Measurements from ENCODE around the gene PHLPP1.

The PHLPP1 gene

DNA sequence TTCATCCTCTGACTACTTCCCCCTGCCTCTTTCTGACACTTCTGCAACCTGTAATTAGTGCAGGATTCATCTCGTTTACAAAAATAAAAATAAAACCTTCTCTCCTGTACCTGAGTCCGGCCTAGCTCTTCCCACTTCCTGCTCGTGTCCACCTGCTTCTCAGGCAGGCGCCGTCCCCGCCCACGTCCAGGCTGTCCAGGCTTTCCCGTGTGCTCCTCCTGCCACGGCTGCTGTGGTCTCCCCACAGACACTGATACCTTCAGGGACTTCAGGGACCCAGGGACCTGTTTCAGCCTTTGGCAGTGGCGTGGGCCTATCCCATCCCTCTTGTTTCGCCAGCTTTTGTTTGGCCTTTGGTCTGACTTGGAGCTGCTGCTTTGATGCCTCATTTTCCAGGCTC, 272.5 kb downstream of the PHLPP1 start:
- no peak for DNase-seq

DNA sequence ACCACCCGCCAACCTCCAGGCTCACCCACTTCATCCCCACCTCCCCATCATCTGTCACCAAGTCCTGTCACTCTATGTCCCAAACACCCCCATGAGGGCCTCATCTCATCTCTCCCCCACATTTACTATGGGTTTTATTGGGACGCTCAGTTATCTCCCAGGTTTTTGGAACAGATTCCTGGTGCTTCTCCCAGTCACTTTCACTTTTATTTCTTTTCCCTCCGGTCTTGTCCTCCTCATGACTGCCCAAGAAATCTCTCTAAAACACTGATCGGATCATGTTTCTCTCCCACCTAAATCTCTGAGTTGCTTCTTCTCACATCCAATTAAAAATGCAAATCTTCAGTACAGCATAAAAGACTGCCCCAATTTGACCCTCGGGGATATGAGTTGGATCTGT, 273.1 kb downstream of the PHLPP1 start:
- DNase-seq: no peak

DNA sequence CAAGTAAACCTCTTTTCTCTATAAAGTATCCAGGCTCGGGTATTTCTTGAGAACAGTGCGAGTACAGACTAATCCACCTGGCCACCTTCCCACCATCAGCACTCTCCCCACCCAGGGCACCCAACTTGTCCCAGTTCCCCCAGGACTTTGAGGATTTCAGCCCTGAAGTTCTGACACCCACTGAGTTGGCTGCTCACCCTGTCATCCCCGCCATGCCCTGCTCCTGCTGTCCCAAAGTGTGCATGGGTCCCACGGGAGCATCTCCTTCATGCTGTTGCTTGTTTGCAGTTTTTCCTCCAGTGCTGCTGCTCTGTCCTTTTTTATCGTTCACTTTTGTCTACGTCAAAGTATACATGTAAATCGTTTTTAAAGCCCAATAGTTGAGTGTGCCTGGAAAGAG, 273.9 kb downstream of the PHLPP1 start:
- no peak for DNase-seq

DNA sequence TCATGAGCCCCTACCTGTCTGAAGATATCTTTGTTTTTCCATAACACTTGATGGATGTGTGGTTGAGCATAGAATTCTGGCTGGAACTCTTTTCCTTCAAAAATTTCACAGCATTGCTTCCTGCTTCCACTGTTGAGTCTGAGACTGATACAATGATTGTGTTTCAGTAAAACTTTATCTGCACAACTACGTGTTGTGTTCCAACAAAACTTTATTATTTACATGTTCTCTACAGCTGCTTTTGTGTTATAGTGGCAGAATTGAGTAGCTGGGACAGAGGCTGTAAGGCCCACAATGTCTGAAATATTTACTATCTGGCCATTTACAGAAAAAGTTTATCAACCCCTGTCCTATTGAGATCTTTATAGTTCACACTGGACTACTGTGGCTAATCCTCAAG, 275.3 kb downstream of the PHLPP1 start:
- DNase-seq: no peak

DNA sequence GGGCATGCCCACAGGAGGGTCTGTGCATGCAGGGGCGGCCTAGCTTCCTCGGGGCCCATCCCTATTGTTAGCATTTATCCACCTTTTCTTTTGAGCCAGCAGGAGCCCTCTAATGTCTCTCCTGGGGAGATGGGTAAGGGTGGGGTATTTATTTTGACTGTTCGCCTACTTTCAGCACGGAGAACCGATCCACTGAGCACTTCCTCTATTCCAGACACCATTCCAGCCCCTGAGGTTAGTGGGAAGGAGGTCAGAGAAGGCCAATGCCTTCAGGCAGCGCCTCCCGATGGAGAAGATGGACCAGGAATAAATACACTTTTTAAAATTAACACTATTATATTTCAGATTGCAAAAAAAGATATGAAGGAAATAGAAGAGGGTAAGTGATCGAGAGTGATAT, 276.0 kb downstream of the PHLPP1 start:
- DNase-seq: no peak

DNA sequence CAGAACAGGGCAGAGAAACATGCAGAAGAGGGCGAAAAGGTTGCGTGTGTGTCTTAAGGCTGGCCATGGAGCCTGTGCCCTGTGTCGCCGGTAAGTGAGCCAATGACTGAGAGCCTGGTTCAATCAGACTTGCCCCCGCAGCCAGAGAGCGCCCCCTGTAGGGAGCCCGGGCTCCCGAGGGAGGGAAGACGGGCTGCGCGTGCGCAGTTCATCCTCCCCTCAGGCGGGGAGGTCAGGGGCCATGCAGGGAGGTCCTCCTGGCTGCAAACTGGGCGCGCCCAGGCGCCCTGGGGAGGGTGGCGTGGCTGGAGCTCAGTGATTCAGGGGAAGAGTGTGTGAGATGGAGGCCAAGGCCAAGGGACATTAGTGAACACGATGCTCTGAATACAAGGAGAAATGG, 276.6 kb downstream of the PHLPP1 start:
- no peak for DNase-seq

DNA sequence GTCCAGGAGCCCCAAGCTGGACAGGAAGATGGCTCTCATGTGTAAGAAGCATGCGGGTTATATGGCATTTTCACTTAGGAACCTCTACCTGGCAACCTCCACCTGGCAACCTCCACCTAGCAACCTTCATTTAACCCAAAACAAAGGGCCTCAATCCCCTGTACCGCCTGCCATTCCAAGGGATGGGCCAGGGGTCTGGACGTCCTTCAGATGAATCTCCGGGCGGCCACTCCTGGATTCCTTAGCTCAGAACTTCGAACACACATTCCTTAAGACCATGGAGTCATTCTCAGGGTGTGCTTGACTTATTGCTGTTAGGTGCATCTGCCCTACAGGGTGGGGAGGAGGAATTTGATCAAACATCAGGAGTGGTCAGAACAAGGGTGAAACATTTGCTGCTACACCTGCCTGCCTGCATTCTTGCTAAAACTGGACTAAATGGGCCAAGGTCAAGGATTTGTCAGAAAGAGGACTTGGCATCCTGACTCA, 277.6 kb downstream of the PHLPP1 start:
- no peak for DNase-seq

DNA sequence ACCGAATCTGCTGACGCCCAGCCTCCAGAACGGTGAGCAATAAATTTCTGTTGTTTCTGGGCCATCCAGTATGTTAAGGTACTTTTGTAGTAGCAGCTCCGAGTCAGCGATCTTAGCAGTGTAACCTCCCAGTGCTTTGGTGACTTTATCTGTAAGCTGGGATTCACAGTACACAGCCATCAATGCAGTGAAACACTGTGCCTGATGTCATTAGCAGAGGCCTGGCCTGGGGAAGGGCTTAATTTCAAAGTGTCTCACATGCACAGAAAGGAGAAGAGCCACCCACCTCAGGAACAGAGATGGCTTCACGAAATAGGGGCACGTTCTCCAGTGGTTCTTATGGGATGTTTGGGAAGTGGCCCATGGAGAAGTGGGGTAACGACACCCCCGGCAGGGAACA, 281.2 kb downstream of the PHLPP1 start:
- no peak for DNase-seq

DNA sequence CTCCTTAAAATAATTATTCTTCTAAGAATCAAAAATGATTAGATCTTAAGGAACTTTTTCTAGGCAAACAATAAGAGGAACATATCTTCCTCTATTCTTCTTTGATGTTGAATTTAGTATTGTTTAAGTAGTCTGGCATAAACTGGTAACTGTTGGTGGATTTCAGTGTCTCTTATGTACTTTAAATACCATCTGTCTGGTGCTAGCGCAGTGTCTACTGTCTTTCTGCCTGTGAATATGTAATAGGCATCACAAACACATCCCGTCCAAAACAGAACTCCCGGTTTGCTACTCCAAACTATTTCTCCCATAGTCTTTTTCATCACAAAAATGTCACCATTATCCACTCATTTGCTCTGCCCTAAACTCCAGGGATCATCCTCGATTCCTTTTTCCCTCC, 281.7 kb downstream of the PHLPP1 start:
- no peak for DNase-seq

DNA sequence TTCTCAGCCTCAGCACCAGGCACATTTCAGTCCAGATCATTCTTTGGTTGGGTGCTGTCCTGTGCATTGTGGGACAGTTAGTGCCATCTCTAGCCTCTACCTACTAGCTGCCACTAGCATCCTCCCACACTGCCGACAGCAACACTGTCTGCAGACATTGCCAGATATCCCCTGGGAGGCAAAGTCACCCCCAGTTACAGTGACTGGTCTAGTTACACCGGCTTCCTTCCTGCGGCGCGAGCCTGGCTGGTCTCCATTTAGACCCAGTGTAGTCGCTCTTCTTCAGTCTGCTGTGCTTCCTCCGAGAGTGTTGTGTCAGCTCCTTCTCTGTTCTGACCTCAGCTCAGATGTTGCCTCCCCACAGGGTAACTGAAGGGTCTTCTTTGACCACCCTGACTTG, 283.1 kb downstream of the PHLPP1 start:
- DNase-seq: no peak

DNA sequence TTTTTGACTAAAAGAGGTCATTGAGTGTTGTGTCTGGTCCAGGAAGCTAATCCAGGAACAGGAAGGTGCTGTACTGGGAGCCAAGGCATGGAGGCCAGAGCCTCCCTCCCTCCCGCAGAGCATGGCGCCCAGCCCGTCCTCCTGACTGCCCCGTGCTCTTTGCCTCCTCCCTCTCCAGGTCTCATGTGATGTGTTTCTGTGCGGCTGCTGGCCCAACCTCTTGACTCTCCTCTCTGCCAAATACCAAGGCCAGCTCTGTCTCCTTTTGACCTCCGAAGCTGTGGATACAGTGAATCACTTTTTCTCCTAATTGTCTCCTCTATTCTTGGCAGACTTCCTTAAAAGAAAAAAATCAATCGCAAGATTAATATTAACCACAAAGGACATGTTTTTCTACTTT, 284.1 kb downstream of the PHLPP1 start:
- no peak for DNase-seq

DNA sequence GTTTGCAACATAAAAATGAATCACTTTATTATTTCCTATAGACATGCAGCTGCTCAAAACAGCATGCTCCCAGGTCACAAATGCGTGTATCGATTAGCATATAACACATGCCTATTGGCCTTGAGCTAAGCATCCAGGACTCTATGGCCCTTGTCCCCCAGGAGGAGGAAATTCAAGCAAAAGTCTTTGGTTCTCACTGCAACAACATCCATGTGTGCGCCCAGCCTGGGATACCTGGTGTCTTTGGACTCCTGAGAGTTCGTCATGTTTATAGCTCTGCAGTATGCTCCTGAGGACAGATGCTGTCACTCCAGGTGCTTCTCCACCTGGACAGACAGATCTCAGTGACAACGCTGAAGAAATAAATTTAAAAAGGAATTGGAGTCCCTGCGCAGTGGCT, 284.6 kb downstream of the PHLPP1 start:
- no peak for DNase-seq

DNA sequence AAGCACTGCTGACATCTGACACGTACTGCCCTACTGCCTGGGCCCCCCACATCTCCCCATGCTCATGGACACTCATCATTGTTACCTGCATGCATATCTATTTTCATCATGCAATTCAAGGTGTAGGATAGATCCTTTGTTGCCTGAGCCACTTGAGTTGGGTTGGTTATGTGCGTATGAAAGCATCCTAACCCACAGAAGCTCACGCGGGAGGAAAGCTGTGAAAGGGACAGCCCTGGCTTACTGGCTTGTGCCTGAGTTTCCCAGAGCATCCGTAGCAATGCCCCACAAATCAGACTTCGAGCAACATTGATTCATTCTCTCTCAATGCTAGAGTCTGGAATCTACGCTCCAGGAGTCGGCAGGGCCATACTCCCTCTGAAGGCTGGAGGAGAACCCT, 285.5 kb downstream of the PHLPP1 start:
- DNase-seq: no peak

DNA sequence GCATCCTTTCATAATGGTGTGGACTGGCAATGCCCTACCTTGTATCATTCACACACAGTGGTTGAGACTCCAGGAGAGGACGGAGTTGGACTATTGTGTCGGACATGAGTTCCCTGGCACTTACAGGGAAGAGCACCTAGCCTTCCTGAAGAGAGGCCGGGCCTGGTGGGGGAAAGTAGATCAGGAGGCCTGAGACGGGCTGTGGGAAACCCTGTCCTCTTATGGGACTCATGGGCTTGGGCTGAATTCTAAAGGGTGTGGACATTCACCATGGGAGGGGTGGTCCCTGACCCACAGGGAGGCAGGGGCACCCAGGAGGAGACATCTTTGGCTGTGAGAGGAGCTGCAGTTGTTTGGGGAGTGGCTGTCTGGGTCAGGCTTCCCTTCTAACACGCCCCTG, 286.5 kb downstream of the PHLPP1 start:
- no peak for DNase-seq

DNA sequence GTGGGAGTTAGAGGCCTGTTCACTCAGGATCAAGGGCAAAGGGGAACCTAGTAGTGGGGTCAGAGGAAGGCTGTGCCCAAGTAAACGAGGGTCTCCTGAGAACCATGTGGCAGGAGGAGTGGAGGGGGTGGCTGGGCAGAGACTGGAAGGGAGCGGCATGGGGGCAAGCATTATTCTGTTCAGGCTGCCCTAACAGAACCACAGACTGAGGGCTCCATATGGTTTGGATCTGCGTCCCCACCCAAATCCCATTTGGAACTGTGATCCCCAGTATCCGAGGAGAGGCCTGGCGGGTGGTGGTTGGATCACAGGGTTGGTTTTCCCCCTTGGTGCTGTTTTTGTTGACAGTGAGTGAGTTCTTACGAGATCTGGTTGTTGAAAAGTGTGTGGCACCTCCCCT, 287.0 kb downstream of the PHLPP1 start:
- no peak for DNase-seq

DNA sequence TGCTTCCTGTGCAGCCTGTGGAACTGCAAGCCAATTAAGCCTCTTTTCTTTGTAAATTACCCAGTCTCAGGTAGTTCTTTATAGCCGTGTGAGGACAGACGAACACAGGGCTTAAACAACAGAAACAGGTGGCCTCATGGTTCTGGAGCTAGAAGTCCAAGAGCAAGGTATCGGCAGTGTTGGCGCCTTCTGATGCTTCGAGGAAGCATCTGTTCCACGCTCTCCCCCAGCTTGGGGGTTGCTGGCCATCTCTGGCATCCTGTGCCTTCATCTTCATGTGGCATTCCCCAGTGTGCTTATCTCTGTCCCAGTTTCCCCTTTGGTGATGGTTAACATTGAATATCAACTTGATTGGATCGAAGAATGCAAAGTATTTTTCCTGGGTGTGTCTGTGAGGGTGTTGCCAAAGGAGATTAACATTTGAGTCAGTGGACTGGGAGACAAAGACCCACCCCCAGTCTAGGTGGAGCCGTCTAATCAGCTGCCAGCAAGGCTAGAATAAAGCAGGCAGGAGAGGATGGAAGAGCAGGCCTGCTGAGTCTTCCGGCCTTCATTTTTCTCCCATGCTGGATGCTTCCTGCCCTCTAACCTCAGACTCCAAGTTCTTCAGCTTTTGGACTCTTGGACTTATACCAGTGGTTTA, 287.6 kb downstream of the PHLPP1 start:
- DNase-seq: no peak

DNA sequence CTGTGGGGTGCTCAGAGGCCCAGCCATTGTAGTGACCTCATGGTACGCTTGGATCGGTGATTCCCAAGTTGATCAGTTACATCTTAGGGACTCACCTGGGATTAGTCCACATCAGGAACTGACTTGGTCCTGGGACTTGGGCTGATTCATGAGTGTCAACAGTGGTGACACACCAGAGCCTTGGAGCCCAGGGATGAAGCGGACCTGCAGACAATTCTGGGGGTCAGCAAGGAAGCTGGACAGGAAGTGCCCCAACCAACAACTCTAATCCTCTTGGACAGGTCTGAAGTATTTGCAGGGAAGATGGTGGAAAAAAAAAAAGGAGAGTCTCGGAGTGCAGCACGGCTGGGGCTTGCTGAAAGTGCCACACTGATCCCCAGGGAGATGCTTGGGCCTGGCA, 288.6 kb downstream of the PHLPP1 start:
- DNase-seq: no peak

DNA sequence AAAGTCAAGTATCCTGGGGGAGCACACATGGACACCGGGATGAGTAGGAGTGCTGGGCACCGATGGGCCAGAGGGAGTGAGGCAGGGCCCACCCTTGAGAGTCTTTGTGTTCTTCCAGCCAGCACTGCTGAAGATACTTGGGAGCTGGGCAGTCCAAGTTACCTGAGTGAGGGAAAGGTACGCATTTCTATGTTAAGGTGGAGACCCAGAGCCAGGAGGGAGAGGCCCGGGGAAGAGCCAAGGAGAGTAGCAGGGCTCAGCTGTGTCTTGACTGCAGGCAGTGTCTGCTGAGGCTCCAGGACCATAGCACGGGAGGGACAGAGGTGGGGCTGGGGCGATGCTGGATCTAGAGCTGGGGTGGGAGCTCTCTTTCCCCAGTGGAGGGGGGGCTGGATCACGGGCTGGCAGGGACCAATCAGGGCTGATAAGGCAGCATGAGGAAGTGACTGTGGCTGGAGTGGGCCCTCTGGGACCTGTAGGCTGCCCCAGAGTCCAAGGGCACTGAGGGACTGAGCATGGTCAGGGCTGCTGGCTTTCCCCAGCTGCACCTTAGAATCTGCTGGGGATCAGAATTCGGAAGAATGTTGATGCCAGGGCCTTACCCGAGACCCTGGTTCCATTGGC, 289.2 kb downstream of the PHLPP1 start:
- no peak for DNase-seq

DNA sequence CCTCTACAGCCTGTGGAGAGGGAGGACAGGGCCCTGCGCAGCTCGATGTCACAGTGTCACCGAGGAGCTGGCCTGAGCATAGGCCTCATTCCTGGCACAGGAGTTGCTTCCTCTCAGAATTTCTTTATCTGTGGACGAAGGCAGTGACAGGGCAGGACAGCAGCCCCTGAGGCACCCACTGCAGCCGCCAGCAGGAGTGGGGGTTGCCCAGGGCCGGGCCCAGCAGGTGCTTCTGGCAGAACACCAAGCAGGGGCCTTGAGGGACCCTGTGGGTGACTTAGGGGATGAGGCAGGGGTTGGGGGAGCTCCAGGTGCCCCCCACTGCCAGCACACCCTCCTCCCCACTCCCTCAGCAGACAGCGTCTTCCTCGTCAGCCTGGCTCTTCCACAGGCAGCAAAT, 290.0 kb downstream of the PHLPP1 start:
- no peak for DNase-seq

DNA sequence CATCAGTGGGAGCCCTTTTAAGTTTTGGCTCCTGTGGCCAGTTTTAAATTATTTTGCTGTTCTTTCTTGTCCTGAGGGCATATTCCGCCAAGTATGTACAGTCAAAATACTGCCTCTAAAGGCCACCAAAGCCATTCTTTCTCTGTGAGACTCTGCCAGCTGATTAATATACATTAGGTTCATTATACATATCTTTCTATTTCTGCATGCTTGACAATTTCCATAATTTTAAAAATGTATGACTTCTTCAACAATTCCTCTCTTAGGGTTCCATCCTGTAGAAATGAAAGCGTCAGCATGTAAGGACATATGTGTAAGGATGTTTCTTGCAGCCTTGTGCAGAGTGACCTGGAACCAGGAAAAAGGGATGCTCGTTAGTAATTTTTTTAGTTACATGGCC, 291.9 kb downstream of the PHLPP1 start:
- no peak for DNase-seq

DNA sequence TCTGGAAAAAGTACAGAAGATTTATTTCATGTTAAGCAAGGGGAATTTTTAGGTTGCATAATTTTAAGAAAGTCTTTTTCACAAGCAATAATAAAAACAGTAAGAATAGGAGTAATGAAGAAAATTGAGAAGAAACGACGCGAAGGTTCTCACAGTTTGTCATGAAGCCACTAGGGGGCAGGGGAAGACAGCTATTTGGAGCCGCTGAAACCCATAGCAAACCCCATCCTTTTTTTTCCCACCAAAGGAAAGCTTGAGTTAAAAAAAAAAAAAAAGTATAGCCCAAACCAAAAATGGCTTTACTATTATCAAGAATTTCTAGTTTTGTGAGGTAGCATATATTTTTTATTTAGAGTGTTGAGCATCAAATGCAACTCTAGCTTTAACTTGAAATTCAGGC, 300.9 kb downstream of the PHLPP1 start:
- peak; percentile 55 to 91 (median 65) for DNase-seq

DNA sequence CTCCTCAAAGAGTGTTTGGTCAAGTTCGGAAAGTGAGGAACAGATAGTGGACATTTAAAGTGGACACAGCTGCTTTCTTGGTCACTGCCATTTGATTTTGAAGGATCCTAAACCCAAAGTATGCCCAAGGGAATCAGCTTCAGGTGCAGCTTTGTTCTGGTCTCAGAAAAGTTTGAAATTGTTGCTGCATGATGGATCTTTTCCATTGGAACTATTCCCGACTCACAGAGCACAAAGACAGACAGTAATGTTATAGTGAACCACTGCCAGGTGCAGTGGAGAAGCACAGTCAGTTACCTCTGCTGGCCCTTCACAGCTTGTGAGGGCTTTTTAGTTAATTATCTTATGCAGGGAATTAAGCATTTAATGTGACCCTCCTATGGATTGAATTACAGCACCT, 301.7 kb downstream of the PHLPP1 start:
- DNase-seq: no peak

DNA sequence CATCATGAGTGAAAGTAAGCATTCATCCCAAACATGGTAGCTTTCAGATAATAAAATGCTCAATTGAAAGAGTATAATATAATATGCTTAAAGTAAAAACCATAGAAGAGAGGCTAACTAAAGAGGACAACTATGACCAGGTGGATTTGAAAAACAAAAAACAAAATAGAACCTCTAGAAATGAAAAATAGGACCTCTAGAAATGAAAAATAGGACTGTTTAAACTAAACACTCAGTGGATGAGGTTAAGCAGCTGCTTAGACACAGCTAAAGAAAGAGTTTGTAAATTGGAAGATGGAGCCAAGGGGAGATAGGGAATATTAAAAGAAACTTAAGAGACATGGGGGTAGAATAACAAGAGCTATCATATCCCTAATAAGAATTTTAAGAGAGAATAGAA, 302.6 kb downstream of the PHLPP1 start:
- DNase-seq: no peak

DNA sequence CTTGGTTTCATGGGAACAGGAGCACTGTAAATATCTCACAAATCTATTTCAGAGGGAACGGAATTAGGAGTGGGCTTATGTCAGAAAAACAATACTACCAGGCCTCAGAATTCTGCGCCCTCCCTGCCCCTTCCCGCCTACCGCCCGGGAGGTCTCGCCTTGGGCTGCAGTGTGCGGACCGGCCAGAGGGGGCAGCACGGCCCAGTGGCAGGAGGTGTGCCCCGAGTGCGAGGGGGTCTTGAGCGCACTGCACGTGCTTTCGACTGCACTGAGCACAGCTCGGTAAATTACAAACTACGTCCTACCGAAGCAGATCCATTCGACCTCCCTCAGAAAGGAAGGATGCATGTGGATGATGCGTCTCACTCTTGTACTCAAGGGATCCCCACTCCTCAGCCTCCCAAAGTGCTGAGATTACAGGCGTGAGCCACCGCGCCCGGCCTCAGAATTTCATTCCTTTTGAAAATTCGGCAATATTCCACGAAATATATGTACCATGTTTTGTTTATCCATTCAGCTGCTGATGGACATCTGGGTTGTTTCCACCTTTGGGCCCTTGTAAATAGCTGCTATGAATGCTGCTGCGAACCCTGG, 307.2 kb downstream of the PHLPP1 start:
- DNase-seq: no peak

Measured in NCI-H1417 (cell line).